SH-SY5Y (cell line): ENCODE results near the gene RNF166.

Experiments
- GATA2 ChIP-seq: IDR thresholded peaks from 2 replicates; pipeline ENCODE4 v1.6.1; 2011; ENCODE audit warnings: mild to moderate bottlenecking, low read depth, low read length
- GATA3 ChIP-seq: IDR thresholded peaks from 2 replicates; pipeline ENCODE4 v1.6.1; 2011; ENCODE audit warnings: low read depth, mild to moderate bottlenecking, low read length, moderate library complexity

Gene RNF166

GRCh38 chr16:88690341-88691128 is 15.7 kb downstream of the RNF166 start:
- TF ChIP-seq GATA2 = no peak
- no peak for TF ChIP-seq GATA3

GRCh38 chr16:88688013-88688778 is 18.0 kb downstream of the RNF166 start:
- TF ChIP-seq GATA3 (no peak), GATA2 (no peak)

GRCh38 chr16:88687676-88688012 is 18.6 kb downstream of the RNF166 start:
- TF ChIP-seq GATA2 = no peak
- TF ChIP-seq GATA3 = no peak

GRCh38 chr16:88687254-88687576 is 19.0 kb downstream of the RNF166 start:
- TF ChIP-seq GATA3 = no peak
- TF ChIP-seq GATA2 = no peak

GRCh38 chr16:88686439-88687253 is 19.6 kb downstream of the RNF166 start, which contains the start of gene SNAI3:
Gene SNAI3, minus strand, starts transcription at chr16:88686507. Its CDS starts 101 bp downstream, at chr16:88686406.
- TF ChIP-seq GATA3 = no peak
- TF ChIP-seq GATA2 = no peak

- TF ChIP-seq GATA2 = no peak
- TF ChIP-seq GATA3 = no peak
Observed at GRCh38 chr16:88686062-88686438, 20.2 kb downstream of the RNF166 start.

GRCh38 chr16:88685156-88686061 is 20.8 kb downstream of the RNF166 start:
- TF ChIP-seq GATA2 (no peak), GATA3 (no peak)

GRCh38 chr16:88684569-88685155 is 21.5 kb downstream of the RNF166 start:
- no peak for TF ChIP-seq GATA2
- no peak for TF ChIP-seq GATA3

GRCh38 chr16:88681709-88682451 is 24.3 kb downstream of the RNF166 start:
- TF ChIP-seq GATA2 (no peak), GATA3 (no peak)

GRCh38 chr16:88681084-88681680 is 25.0 kb downstream of the RNF166 start:
- no peak for TF ChIP-seq GATA2
- no peak for TF ChIP-seq GATA3

GRCh38 chr16:88680554-88681083 is 25.6 kb downstream of the RNF166 start:
- no peak for TF ChIP-seq GATA3
